OCI-LY1 (cell line): ENCODE results near the gene CLCN7.

Experiments used
- EZH2 ChIP-seq: fragments of 200-600 bp; sonication (generic), shearing (Covaris generic); IDR thresholded peaks from 2 replicates; pipeline ENCODE4 v1.8.0; 2017; ENCODE audit warnings: borderline replicate concordance, mixed run types, mild to moderate bottlenecking, antibody characterized with exemption, low read length, moderate library complexity, mixed read lengths
- TF ChIP-seq, protein P1 (sequence below): fragments of 200-600 bp; sonication (generic), shearing (Covaris generic); IDR thresholded peaks from 2 replicates; pipeline ENCODE4 v1.5.1; 2017; ENCODE audit warnings: mild to moderate bottlenecking, antibody characterized with exemption, low read length, moderate library complexity, mixed read lengths

GRCh38 chr16:1514507-1514906, 39.7 kb upstream of the CLCN7 start:
- no peak for TF ChIP-seq EZH2
- TF ChIP-seq, protein P1, sequence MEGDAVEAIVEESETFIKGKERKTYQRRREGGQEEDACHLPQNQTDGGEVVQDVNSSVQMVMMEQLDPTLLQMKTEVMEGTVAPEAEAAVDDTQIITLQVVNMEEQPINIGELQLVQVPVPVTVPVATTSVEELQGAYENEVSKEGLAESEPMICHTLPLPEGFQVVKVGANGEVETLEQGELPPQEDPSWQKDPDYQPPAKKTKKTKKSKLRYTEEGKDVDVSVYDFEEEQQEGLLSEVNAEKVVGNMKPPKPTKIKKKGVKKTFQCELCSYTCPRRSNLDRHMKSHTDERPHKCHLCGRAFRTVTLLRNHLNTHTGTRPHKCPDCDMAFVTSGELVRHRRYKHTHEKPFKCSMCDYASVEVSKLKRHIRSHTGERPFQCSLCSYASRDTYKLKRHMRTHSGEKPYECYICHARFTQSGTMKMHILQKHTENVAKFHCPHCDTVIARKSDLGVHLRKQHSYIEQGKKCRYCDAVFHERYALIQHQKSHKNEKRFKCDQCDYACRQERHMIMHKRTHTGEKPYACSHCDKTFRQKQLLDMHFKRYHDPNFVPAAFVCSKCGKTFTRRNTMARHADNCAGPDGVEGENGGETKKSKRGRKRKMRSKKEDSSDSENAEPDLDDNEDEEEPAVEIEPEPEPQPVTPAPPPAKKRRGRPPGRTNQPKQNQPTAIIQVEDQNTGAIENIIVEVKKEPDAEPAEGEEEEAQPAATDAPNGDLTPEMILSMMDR: no peak
